Uterus (tissue), 2 donors: ENCODE results near the gene PCDHA7.

Experiments
- POLR2A ChIP-seq, 2 donors: fragments of 450-650 bp; IDR thresholded peaks; one replicate each; pipeline ENCODE4 v1.6.1; 2016; ENCODE audit warnings: antibody characterized with exemption in 2 of 2, mild to moderate bottlenecking in 1 of 2, moderate library complexity in 1 of 2
- TF ChIP-seq, protein P1 (sequence below), 4 experiments: fragments of 200-600 bp in 2 of 4; fragments of 450-650 bp in 2 of 4; sonication (generic) in 2 of 4; IDR thresholded peaks; one replicate each; pipeline ENCODE4 v1.5.1; 2016 to 2019; ENCODE audit warnings: antibody characterized with exemption in 4 of 4, mild to moderate bottlenecking in 2 of 4, moderate library complexity in 1 of 4

DNA sequence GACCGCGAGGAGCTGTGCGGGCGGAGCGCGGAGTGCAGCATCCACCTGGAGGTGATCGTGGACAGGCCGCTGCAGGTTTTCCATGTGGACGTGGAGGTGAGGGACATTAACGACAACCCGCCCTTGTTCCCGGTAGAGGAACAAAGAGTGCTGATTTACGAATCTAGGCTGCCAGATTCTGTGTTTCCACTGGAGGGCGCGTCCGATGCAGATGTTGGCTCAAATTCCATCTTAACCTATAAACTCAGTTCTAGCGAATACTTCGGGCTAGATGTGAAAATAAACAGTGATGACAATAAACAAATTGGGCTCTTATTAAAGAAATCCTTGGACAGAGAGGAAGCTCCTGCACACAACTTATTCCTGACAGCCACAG lies 5.7 kb upstream of the PCDHA7 start:
- TF ChIP-seq, protein P1, sequence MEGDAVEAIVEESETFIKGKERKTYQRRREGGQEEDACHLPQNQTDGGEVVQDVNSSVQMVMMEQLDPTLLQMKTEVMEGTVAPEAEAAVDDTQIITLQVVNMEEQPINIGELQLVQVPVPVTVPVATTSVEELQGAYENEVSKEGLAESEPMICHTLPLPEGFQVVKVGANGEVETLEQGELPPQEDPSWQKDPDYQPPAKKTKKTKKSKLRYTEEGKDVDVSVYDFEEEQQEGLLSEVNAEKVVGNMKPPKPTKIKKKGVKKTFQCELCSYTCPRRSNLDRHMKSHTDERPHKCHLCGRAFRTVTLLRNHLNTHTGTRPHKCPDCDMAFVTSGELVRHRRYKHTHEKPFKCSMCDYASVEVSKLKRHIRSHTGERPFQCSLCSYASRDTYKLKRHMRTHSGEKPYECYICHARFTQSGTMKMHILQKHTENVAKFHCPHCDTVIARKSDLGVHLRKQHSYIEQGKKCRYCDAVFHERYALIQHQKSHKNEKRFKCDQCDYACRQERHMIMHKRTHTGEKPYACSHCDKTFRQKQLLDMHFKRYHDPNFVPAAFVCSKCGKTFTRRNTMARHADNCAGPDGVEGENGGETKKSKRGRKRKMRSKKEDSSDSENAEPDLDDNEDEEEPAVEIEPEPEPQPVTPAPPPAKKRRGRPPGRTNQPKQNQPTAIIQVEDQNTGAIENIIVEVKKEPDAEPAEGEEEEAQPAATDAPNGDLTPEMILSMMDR (IDR thresholded peaks at IDR 0.05) = peak in 1 of 4 experiments; percentile 8
- TF ChIP-seq POLR2A (IDR thresholded peaks at IDR 0.05) = no peak
